BE2C (cell line): ENCODE results near the gene CHCHD1.

Experiments
- DNase-seq: peaks from one replicate; pipeline ENCODE4 v3.0.0-alpha.2; 2020
- H3K27me3 ChIP-seq: fragments of 250-450 bp; sonication (Bioruptor Pico); 2 replicates; pipeline ENCODE4 v1.5.1; 2020; ENCODE audit warnings: mild to moderate bottlenecking
- H3K36me3 ChIP-seq: fragments of 250-450 bp; sonication (Bioruptor Pico); 2 replicates; pipeline ENCODE4 v1.5.1; 2020; ENCODE audit warnings: mild to moderate bottlenecking
- H3K4me1 ChIP-seq: fragments of 250-450 bp; sonication (Bioruptor Pico); 2 replicates; pipeline ENCODE4 v1.5.1; 2020
- H3K4me3 ChIP-seq: 2 replicates; pipeline ENCODE4 v1.5.1; 2011; ENCODE audit warnings: low read depth, low read length
- H3K9me3 ChIP-seq: fragments of 250-450 bp; sonication (Bioruptor Pico); 2 replicates; pipeline ENCODE4 v1.5.1; 2020
- CTCF ChIP-seq: IDR thresholded peaks from 2 replicates; pipeline ENCODE4 v1.5.1; 2012; ENCODE audit warnings: mild to moderate bottlenecking, low read depth, low read length

CHCHD1 gene

GRCh38 chr10:73765066-73765465 lies 16.8 kb upstream of the CHCHD1 start:
- Histone ChIP-seq H3K4me1 (no peaks in the 10 kb centered on the region), H3K27me3 (no peaks in the 10 kb centered on the region), H3K9me3 (no peaks in the 10 kb centered on the region), H3K4me3 (no peak overlapping the region), H3K36me3 (peaks cover 66% of the 10 kb centered on the region)
- DNase-seq, result no peak
- no peak for TF ChIP-seq CTCF

DNA sequence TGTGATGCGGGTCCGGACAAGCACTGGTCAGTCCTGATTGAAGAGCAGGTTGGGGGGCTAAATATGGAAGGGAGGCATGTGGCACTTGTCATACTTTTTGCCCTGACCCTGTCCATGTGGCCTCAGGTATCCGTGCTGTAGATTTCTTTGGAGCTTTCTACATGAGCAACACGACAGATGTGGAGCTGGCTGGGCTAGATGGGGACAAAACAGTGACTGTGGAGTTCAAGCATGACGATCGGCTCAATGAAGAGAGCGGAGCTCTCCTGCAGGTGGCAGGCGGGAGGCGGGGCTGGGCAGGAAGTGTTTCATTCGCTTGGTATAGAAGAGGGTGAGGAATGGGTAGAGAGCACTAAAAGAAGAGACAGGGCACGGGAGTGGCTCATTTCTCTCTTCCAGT lies 13.0 kb upstream of the CHCHD1 start:
- H3K36me3 ChIP-seq, result peaks cover 43% of the 10 kb centered on the region
- DNase-seq, result no peak
- no peaks in the 10 kb centered on the region for H3K9me3 ChIP-seq
- TF ChIP-seq CTCF, result no peak
- H3K4me1 ChIP-seq, result no peaks in the 10 kb centered on the region
- no peaks in the 10 kb centered on the region for H3K27me3 ChIP-seq
- H3K4me3 ChIP-seq, result no peak overlapping the region

DNA sequence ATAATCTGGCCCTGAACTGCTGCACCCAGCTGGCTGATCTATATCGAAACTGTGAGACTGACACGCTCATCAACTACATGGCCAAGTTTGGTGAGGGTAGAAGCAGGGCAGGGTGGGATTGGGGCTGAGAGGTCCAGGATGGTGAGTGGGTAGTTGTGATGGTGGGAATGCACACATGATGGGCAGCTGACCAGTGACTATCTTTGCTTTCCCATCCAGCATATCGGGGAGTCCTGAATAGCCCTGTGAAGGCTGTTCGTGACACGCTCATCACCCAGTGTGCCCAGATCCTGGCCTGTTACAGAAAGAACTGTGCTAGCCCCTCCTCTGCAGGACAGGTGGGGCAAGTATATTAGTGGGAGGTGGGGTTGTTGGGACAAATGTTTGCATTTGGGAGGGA lies 12.5 kb upstream of the CHCHD1 start:
- no peaks in the 10 kb centered on the region for H3K27me3 ChIP-seq
- H3K4me1 ChIP-seq, result no peaks in the 10 kb centered on the region
- no peak for DNase-seq
- TF ChIP-seq CTCF, result no peak
- no peaks in the 10 kb centered on the region for H3K9me3 ChIP-seq
- H3K4me3 ChIP-seq, result no peak overlapping the region
- peaks cover 40% of the 10 kb centered on the region for H3K36me3 ChIP-seq

GRCh38 chr10:73771722-73772280 lies 10.0 kb upstream of the CHCHD1 start:
- Histone ChIP-seq H3K4me3 (peak overlapping the region; percentile 88), H3K9me3 (no peaks in the 10 kb centered on the region), H3K36me3 (peaks cover 27% of the 10 kb centered on the region), H3K4me1 (peaks cover 5% of the 10 kb centered on the region), H3K27me3 (no peaks in the 10 kb centered on the region)
- peak; percentile 85 for DNase-seq
- TF ChIP-seq CTCF, result peak; percentile 9; the same call in 1 of the 2 replicates

GRCh38 chr10:73772281-73773151 lies 9.3 kb upstream of the CHCHD1 start:
- H3K9me3 ChIP-seq, result no peaks in the 10 kb centered on the region

More at GRCh38 chr10:73772281-73773151, 9.3 kb upstream of the CHCHD1 start:
- no peak for TF ChIP-seq CTCF
- peak overlapping the region; percentile 88 for H3K4me3 ChIP-seq
- H3K36me3 ChIP-seq, result peaks cover 24% of the 10 kb centered on the region
- DNase-seq, result peak; percentile 77
- H3K27me3 ChIP-seq, result no peaks in the 10 kb centered on the region
- peaks cover 5% of the 10 kb centered on the region for H3K4me1 ChIP-seq
